ENCODE results near the gene COL4A6. TPM values are rescaled to one million over a fixed set of nuclear protein-coding genes. Genes with fewer than 3 reads are reported as not detected.

Gene COL4A6
- total and polyA plus RNA-seq, 2 of the 8 experiments (the other 6 are each of a cell fraction or from before 2014, with no cell fraction given), result 5.9 to 11.8 TPM

- WGBS, 2 experiments (ENCODE audit: extremely low coverage in 1 of 2, insufficient coverage in 1 of 2, insufficient read length in 1 of 2, insufficient replicate concordance in 2 of 2, low coverage in 1 of 2, low lambda C conversion rate in 2 of 2, missing lambda C conversion rate in 1 of 2), result 77% methylated on average over 1 of the region's 1 CpG; no CpG with 5 or more reads in 1 of the 2 experiments
- ChIA-PET POLR2A (ENCODE audit: partially characterized antibody) (no interaction called here), CTCF (ENCODE audit: partially characterized antibody) (interaction anchor here (0.9 kb wide), 1 partner anchor 38 kb away, joined by 4 read pairs; no protein-coding TSS in a partner anchor)
Observed at GRCh38 chrX:108341947-108342346, 96.3 kb downstream of the COL4A6 start.

More at GRCh38 chrX:108341947-108342346, 96.3 kb downstream of the COL4A6 start:
- Histone ChIP-seq H3K27me3 (replicated peaks in 1 of 4; ENCODE audit: control insufficient read depth in 3 of 4, extremely low read depth in 1 of 4, insufficient read depth in 3 of 4, low read length in 3 of 4) (no peaks in the 10 kb centered on the region), H2BK5ac (ENCODE audit: low read depth, low read length) (no peak overlapping the region), H2BK20ac (ENCODE audit: low read length) (no peak overlapping the region), H2BK120ac (replicated peaks; ENCODE audit: low read depth, low read length) (no peak overlapping the region), H3K79me2 (ENCODE audit: control insufficient read depth in 1 of 2, insufficient read depth in 2 of 2, low read length in 2 of 2) (no peaks in the 10 kb centered on the region), H3K4ac (replicated peaks; ENCODE audit: insufficient read length, low read depth, low read length) (no peak overlapping the region), H3K9me3 (ENCODE audit: insufficient read depth in 2 of 2, low read depth in 1 of 2, low read length in 1 of 2) (no peaks in the 10 kb centered on the region), H3K4me1 (replicated peaks in 1 of 4; ENCODE audit: control insufficient read depth in 3 of 4, insufficient read depth in 4 of 4, low read length in 3 of 4) (peaks cover 0 to under 1% (median under 1%) of the 10 kb centered on the region in 4 experiments; a peak in 3 of 7 replicates), H3K36me3 (ENCODE audit: control insufficient read depth in 2 of 4, insufficient read depth in 4 of 4, low read length in 3 of 4) (no peaks in the 10 kb centered on the region), H4K91ac (replicated peaks; ENCODE audit: insufficient read length, low read length) (no peak overlapping the region), H2AFZ (ENCODE audit: low read length) (no peak overlapping the region), H3K18ac (ENCODE audit: extremely low read depth, low read length) (no peak overlapping the region), H4K20me1 (replicated peaks in 1 of 2; ENCODE audit: control insufficient read depth in 1 of 2, insufficient read depth in 2 of 2, low read length in 2 of 2) (no peaks in the 10 kb centered on the region), H4K5ac (ENCODE audit: insufficient read length, low read depth, low read length) (no peak overlapping the region), H2AK5ac (ENCODE audit: low read depth, low read length) (no peak overlapping the region), H3K9ac (replicated peaks in 1 of 4; ENCODE audit: extremely low read depth in 1 of 4, low read depth in 3 of 4, low read length in 3 of 4) (no peak overlapping the region), H2BK12ac (ENCODE audit: low read depth, low read length) (no peak overlapping the region), H3K23me2 (ENCODE audit: low read depth, low read length) (no peaks in the 10 kb centered on the region), H3K4me2 (ENCODE audit: insufficient read depth in 1 of 2, low read depth in 2 of 2, low read length in 2 of 2) (no peak overlapping the region), H3K27ac (ENCODE audit: low read depth, low read length) (no peak overlapping the region), H3K14ac (ENCODE audit: insufficient read length) (no peak overlapping the region), H3K79me1 (ENCODE audit: low read depth, low read length) (no peaks in the 10 kb centered on the region), H4K8ac (ENCODE audit: extremely low read depth, insufficient read depth, low read length) (no peak overlapping the region), H3K4me3 (ENCODE audit: extremely low read depth in 1 of 4, insufficient read depth in 2 of 4, low read depth in 3 of 4, low read length in 4 of 4) (no peak overlapping the region), H3K23ac (ENCODE audit: insufficient read length) (no peak overlapping the region), H2BK15ac (ENCODE audit: low read length) (no peak overlapping the region), H3K56ac (replicated peaks; ENCODE audit: insufficient read length, low read depth, low read length) (no peak overlapping the region)
- FAIRE-seq (no peak), DNase-seq (ENCODE audit: low read depth in 1 of 2, low spot score in 2 of 2) (no peak)
- no peak for TF ChIP-seq JUN (IDR thresholded peaks at IDR 0.05; ENCODE audit: low read depth, low read length)
- no peak for TF ChIP-seq SP1 (IDR thresholded peaks at IDR 0.05; ENCODE audit: low read depth, low read length)
- TF ChIP-seq CBX8 (IDR thresholded peaks at IDR 0.05; ENCODE audit: borderline replicate concordance, low read depth, low read length), result no peak
- TF ChIP-seq GABPA (IDR thresholded peaks at IDR 0.05; ENCODE audit: borderline replicate concordance, insufficient read depth, low read length), result no peak
- TF ChIP-seq SP4 (IDR thresholded peaks at IDR 0.05; ENCODE audit: low read length), result no peak
- no peak for TF ChIP-seq RNF2 (IDR thresholded peaks at IDR 0.05; ENCODE audit: borderline replicate concordance, low read depth, low read length, missing control alignments, poor library complexity, severe bottlenecking)
- no peak for TF ChIP-seq CTBP2 (IDR thresholded peaks at IDR 0.05; ENCODE audit: borderline replicate concordance, insufficient read depth, insufficient read length, low read length)
- no peak for TF ChIP-seq CEBPB (IDR thresholded peaks at IDR 0.05; ENCODE audit: low read depth, low read length)

All from H1 (cell line).